H4 (cell line): ENCODE measurements around the gene PLEKHG3. TPM values are rescaled to one million over a fixed set of nuclear protein-coding genes. Genes with fewer than 3 reads are reported as not detected.
"Not testable (repeated sequence)": the region's sequence is repeated elsewhere in the genome, so short reads cannot be mapped to it uniquely, and the experiment has no call there.

ENCODE experiments used
- DNase-seq: peaks from one replicate; pipeline ENCODE4 v3.0.0-alpha.2; 2015; ENCODE audit warnings: low spot score
- total RNA-seq: library from RNA; depleted of rRNA; stranded (reverse); fragments of >200 nt; shearing (Covaris generic); gene quantifications from 2 replicates; pipeline ENCODE4 v1.2.3, GENCODE V29; 2014

The PLEKHG3 gene
- total RNA-seq, 1 experiment from 2014 or later = 4.6 TPM

- DNase-seq = no peak
Measured at GRCh38 chr14:64688031-64688430, 16.2 kb upstream of the PLEKHG3 start.

DNA sequence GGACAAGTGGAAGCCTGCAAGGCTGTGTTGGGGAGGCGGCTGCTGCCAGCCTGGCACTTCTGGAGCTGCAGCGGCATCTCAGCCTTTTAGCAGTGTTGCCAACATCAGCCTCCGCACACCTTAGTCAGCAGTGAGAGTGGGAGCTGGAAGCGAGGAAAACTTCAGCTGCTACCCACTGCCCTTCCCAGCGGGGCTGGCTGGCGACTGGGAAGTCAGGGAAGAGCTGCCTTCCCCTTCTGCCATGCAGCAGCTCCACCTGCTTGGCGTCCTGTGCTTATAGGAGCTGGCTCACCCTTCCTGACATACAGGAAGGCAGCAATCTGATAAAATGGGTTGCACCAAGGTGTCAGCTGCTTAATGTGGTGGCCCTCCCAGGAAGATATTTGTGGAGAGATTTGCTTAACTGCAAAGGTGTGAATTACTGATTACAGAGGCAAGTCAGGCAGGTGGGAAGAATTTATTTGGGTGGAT lies 15.4 kb upstream of the PLEKHG3 start:
- no peak for DNase-seq

GRCh38 chr14:64689289-64689688 lies 14.9 kb upstream of the PLEKHG3 start:
- DNase-seq = no peak

- DNase-seq = not testable (repeated sequence)
Measured at GRCh38 chr14:64690607-64691006, 13.6 kb upstream of the PLEKHG3 start.

GRCh38 chr14:64691376-64691775 lies 12.8 kb upstream of the PLEKHG3 start:
- no peak for DNase-seq

- no peak for DNase-seq
Measured at GRCh38 chr14:64692189-64692985, 11.8 kb upstream of the PLEKHG3 start.

DNA sequence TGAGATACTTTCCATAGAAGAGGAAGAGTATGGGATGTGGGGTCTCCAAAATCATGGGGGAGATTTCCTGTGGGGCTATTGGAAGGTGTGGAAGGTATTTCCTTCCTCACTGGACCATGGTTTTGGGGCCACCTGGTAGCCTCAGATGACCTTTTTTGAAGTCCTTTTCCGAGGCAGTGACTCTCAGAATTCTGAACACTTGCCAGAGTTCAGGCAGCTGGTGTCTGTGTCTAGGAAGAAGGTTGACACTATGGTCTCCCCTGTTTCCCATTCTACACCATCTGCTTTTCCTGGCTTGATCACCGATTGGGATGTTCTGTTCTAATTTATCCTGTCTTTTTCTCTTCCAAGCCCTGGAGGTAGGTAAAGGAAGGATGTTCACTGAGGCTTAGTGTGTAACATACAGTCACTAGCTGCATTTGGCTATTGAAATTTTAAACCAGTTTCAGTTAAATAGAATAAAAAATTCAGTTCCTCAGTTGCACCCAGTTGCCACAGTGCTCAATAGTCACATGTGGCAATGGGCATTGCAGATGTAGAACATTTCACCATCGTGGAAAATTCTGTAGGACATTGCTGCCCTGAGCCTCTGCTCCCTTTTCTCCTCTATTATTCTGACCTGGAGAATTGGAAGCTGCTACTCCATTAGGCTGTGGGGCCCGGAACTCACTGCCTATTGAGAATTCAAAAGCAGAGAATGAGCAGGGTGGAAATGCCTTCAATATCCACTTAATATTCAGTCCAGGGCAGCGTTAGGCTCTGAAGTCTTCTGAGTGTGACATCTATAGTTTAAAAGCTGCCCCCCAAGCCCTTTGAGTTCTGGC lies 11.0 kb upstream of the PLEKHG3 start:
- DNase-seq = no peak

DNA sequence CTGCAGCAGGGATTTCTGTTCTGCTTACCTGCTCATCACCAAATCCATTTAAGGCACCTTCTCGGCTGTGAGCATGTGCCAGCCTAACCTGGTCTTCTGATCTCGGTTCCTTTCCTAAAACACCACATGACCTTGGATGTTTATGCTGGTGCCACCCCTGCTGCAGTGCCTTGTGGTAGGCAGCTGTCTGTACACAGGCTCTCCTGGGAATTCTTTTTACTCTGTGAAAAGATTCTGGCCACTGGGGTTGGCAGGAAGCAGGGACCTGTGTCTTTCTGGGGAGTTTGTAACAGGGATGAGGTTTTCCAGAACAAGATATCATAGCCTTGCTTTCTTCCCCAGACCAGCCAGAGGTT lies 10.4 kb upstream of the PLEKHG3 start:
- no peak for DNase-seq

GRCh38 chr14:64695071-64695470 lies 9.2 kb upstream of the PLEKHG3 start:
- DNase-seq = no peak

DNA sequence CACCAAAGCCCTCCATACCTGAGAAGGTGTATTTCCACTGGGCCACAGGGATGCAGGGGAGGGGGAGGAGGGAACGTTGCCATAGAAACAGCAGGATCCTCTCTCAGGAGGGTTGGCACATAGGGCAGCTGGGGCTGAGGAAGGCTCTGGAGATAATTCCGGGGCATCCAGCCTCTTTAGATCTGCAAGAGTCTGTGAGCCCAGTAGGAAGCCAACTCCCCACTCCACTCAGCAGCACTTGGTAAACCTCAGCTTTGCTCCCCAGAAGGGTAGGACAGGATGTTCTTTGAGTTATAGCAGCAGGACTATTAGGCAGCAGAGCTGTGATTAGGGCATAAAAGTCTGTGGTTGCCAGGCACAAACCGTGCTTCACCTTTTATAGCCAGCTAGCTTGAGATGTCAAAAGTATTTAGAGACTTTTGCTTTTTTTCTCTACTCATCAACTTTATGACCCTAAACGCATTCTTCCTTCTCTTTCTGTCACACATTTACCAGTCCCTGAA lies 7.8 kb upstream of the PLEKHG3 start:
- DNase-seq = no peak

- no peak for DNase-seq
Measured at GRCh38 chr14:64698903-64699302, 5.3 kb upstream of the PLEKHG3 start.

DNA sequence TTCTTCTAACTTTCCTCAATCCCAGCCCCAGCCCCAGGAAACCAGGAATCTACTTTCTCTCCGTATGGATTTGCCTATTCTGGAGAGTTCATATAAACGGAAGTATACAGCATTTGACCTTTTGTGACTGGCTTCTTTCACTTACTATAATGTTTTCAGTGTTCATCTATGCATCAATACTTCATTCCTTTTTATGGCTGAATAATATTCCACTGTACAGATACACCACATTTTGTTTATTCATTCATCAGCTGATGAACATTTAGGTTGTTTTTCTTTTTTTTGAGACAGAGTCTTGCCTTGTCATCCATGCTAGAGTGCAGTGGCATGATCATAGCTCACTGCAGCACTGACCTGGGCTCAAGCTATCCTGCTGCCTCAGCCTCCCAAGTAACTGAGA lies 3.9 kb upstream of the PLEKHG3 start:
- DNase-seq = no peak

DNA sequence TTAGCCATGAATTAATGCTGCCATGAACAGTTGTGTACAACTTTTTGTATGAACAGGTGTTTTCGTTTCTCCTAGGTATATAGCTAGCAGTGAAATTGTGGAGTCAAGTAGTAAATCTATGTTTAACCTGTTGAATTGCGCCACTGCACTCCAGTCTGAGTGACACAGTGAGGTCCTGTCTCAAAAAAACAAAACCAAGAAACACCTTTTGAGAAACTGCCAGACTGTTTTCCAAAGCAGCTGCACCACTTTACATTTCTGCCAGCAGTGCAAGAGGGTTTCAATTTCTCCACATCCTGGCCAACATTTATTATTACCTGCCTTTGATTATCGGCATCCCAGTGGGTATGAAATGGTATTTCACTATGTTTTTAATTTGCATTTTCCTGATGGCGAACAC lies 3.3 kb upstream of the PLEKHG3 start:
- no peak for DNase-seq

- DNase-seq = no peak
Measured at GRCh38 chr14:64701660-64702059, 2.6 kb upstream of the PLEKHG3 start.

DNA sequence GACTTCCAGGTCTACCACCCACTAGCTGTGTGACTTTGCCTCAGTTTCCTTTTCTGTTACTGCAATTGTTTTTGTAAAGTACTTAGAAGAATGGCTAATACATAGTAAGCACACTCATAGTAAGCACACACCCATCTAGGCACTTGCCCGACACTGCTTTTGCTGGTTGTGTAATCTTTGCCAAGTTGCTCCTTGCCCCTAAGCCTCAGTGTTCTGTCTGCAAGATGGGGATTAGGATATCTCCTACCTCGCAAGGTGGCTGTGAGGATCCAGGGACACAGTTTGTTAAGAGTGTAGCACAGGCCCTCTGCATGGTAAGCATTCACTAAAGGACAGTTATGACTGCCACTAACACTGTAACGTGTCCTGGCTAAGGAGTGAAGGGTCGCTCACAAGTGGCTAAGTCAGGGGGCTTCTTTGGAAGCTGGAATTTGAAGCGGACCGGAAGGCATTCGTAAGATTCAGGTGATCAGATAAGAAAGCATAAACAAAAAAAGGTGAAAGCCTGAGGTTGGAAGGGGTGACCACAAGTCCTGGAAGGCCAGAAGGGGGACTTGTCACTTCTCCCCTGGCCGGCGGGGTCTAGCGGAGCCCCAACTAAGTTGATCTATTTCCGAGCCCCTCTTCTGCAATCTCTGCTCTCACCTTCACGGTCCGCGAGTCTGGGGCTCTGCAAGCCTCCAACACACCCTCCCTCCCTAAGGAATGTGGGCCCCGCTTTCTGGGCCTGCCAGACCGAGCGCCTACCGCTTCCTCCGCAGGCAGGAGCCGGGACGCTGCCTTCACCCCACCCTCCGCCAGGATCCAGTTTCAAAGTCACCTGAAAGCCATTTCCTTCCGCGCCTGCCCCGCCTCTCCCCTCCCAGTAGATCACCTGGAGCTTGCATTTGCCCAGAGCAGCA lies 1.5 kb upstream of the PLEKHG3 start:
- no peak for DNase-seq

- no peak for DNase-seq
Measured at GRCh38 chr14:64703395-64704142, 655 bp upstream of the PLEKHG3 start.

GRCh38 chr14:64704743-64705380 lies 638 bp downstream of the PLEKHG3 start:
- no peak for DNase-seq

- DNase-seq = no peak
Measured at GRCh38 chr14:64705381-64706118, 1.3 kb downstream of the PLEKHG3 start.

- no peak for DNase-seq
Measured at GRCh38 chr14:64706119-64706592, 1.9 kb downstream of the PLEKHG3 start.
